Epidermal melanocyte (primary cell): ENCODE results near the gene RSL1D1.
"Not testable (repeated sequence)": the region's sequence is repeated elsewhere in the genome, so short reads cannot be mapped to it uniquely, and the experiment has no call there.

Source experiments
- DNase-seq: peaks from one replicate; pipeline ENCODE4 v3.0.0; 2011; ENCODE audit warnings: low spot score; ENCODE audit not compliant: insufficient read length

The RSL1D1 gene

GRCh38 chr16:11799017-11799381 lies 52.3 kb downstream of the RSL1D1 start:
- DNase-seq: no peak

GRCh38 chr16:11797957-11798299 lies 53.4 kb downstream of the RSL1D1 start:
- no peak for DNase-seq

- peak; percentile 91 for DNase-seq
Measured at GRCh38 chr16:11797166-11797956, 54.0 kb downstream of the RSL1D1 start, which contains the start of gene ZC3H7A. TSS of gene ZC3H7A (minus strand) at chr16:11797258. CDS start at chr16:11782354, 14,904 bp downstream.

GRCh38 chr16:11796227-11797165 lies 54.8 kb downstream of the RSL1D1 start:
- DNase-seq: peak; percentile 37

- DNase-seq: no peak
Measured at GRCh38 chr16:11795887-11796226, 55.5 kb downstream of the RSL1D1 start.

GRCh38 chr16:11794996-11795886 lies 56.1 kb downstream of the RSL1D1 start:
- no peak for DNase-seq

- DNase-seq: no peak
Measured at GRCh38 chr16:11794447-11794846, 56.9 kb downstream of the RSL1D1 start.

- no peak for DNase-seq
Measured at GRCh38 chr16:11793840-11794239, 57.5 kb downstream of the RSL1D1 start.

GRCh38 chr16:11792410-11793241 lies 58.7 kb downstream of the RSL1D1 start:
- no peak for DNase-seq

GRCh38 chr16:11791144-11791828 lies 60.1 kb downstream of the RSL1D1 start:
- no peak for DNase-seq

GRCh38 chr16:11788914-11789313 lies 62.4 kb downstream of the RSL1D1 start:
- no peak for DNase-seq

GRCh38 chr16:11784980-11785599 lies 66.3 kb downstream of the RSL1D1 start:
- DNase-seq: not testable (repeated sequence)

- not testable (repeated sequence) for DNase-seq
Measured at GRCh38 chr16:11784381-11784780, 67.0 kb downstream of the RSL1D1 start.

- DNase-seq: no peak
Measured at GRCh38 chr16:11784038-11784369, 67.3 kb downstream of the RSL1D1 start.
